ENCODE results near the gene RMRP.

- TF ChIP-seq, protein P1, sequence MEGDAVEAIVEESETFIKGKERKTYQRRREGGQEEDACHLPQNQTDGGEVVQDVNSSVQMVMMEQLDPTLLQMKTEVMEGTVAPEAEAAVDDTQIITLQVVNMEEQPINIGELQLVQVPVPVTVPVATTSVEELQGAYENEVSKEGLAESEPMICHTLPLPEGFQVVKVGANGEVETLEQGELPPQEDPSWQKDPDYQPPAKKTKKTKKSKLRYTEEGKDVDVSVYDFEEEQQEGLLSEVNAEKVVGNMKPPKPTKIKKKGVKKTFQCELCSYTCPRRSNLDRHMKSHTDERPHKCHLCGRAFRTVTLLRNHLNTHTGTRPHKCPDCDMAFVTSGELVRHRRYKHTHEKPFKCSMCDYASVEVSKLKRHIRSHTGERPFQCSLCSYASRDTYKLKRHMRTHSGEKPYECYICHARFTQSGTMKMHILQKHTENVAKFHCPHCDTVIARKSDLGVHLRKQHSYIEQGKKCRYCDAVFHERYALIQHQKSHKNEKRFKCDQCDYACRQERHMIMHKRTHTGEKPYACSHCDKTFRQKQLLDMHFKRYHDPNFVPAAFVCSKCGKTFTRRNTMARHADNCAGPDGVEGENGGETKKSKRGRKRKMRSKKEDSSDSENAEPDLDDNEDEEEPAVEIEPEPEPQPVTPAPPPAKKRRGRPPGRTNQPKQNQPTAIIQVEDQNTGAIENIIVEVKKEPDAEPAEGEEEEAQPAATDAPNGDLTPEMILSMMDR (IDR thresholded peaks at IDR 0.05) = no peak
- TF ChIP-seq POLR2A (IDR thresholded peaks at IDR 0.05) = no peak
Measured at GRCh38 chr9:35675732-35676392, 18.0 kb upstream of the RMRP start.

Data from prostate gland (tissue), 2 donors.